Ectodermal cell (in vitro differentiated cells): Measurements from ENCODE around the gene MCL1.
"Not testable (repeated sequence)": the region's sequence is repeated elsewhere in the genome, so short reads cannot be mapped to it uniquely, and the experiment has no call there.

Experiments used
- H3K27ac ChIP-seq: 2 replicates; pipeline ENCODE4 v1.7.0; 2013; ENCODE audit warnings: mild to moderate bottlenecking, low read depth, low read length; ENCODE audit not compliant: insufficient read depth, poor library complexity, severe bottlenecking
- H3K27me3 ChIP-seq: 2 replicates; pipeline ENCODE4 v1.7.0; 2013; ENCODE audit warnings: mild to moderate bottlenecking, low read length; ENCODE audit not compliant: insufficient read depth, control insufficient read depth, poor library complexity, severe bottlenecking
- H3K36me3 ChIP-seq: one replicate; pipeline ENCODE4 v1.7.0; 2013; ENCODE audit warnings: low read length; ENCODE audit not compliant: control insufficient read depth, insufficient read depth
- H3K4me1 ChIP-seq: one replicate; pipeline ENCODE4 v1.7.0; 2013; ENCODE audit warnings: low read length; ENCODE audit not compliant: control insufficient read depth, insufficient read depth
- H3K4me3 ChIP-seq: 2 replicates; pipeline ENCODE4 v1.7.0; 2013; ENCODE audit warnings: low read depth, low read length, control low read depth; ENCODE audit not compliant: insufficient read depth
- H3K9me3 ChIP-seq: 2 replicates; pipeline ENCODE4 v1.7.0; 2013; ENCODE audit warnings: mild to moderate bottlenecking, low read length, moderate library complexity; ENCODE audit not compliant: control insufficient read depth
- WGBS, 2 experiments: methylation state at CpG; one replicate each; pipeline ENCODE4 v1.1.7; 2013; ENCODE audit warnings: missing lambda C conversion rate in 2 of 2; 5-methylcytosine and 5-hydroxymethylcytosine counted together

Gene MCL1

GRCh38 chr1:150603711-150604110 lies 24.3 kb upstream of the MCL1 start:
- Histone ChIP-seq H3K36me3 (no peaks in the 10 kb centered on the region), H3K4me1 (peaks cover 10% of the 10 kb centered on the region), H3K27me3 (no peaks in the 10 kb centered on the region), H3K9me3 (no peaks in the 10 kb centered on the region), H3K27ac (no peak overlapping the region), H3K4me3 (no peak overlapping the region)
- 78 to 79% methylated on average over 3 of the region's 3 CpGs for WGBS, 2 experiments

GRCh38 chr1:150602372-150602771 lies 23.0 kb upstream of the MCL1 start:
- H3K4me3 ChIP-seq, H3K27ac ChIP-seq, H3K36me3 ChIP-seq, H3K9me3 ChIP-seq, H3K4me1 ChIP-seq, H3K27me3 ChIP-seq: not testable (repeated sequence)
- 95 to 98% methylated on average over 11 of the region's 12 CpGs for WGBS, 2 experiments

GRCh38 chr1:150601540-150601939 lies 22.1 kb upstream of the MCL1 start:
- no peak overlapping the region for H3K27ac ChIP-seq
- H3K36me3 ChIP-seq: no peaks in the 10 kb centered on the region
- H3K4me3 ChIP-seq: no peak overlapping the region
- H3K4me1 ChIP-seq: peaks cover 10% of the 10 kb centered on the region
- no peaks in the 10 kb centered on the region for H3K27me3 ChIP-seq
- no peaks in the 10 kb centered on the region for H3K9me3 ChIP-seq

- not testable (repeated sequence) for H3K27ac ChIP-seq, H3K4me3 ChIP-seq, H3K27me3 ChIP-seq, H3K9me3 ChIP-seq, H3K4me1 ChIP-seq, H3K36me3 ChIP-seq
- WGBS, 2 experiments: 90 to 97% methylated on average over 4 of the region's 4 CpGs
Observed at GRCh38 chr1:150598346-150598745, 18.9 kb upstream of the MCL1 start.

GRCh38 chr1:150596976-150597375 lies 17.6 kb upstream of the MCL1 start:
- Histone ChIP-seq H3K4me3 (no peak overlapping the region), H3K36me3 (no peaks in the 10 kb centered on the region), H3K4me1 (no peaks in the 10 kb centered on the region), H3K27me3 (no peaks in the 10 kb centered on the region), H3K27ac (no peak overlapping the region), H3K9me3 (peaks cover 2% of the 10 kb centered on the region)
- WGBS, 2 experiments: 91 to 92% methylated on average over 3 of the region's 3 CpGs

- Histone ChIP-seq H3K9me3 (peaks cover 2% of the 10 kb centered on the region), H3K27me3 (no peaks in the 10 kb centered on the region), H3K27ac (no peak overlapping the region), H3K4me3 (no peak overlapping the region), H3K4me1 (no peaks in the 10 kb centered on the region), H3K36me3 (no peaks in the 10 kb centered on the region)
- WGBS, 2 experiments: 77 to 96% methylated on average over 7 of the region's 7 CpGs
Observed at GRCh38 chr1:150596095-150596892, 16.9 kb upstream of the MCL1 start.

GRCh38 chr1:150582371-150582770 lies 3.0 kb upstream of the MCL1 start:
- no peak overlapping the region for H3K4me3 ChIP-seq
- H3K36me3 ChIP-seq: no peaks in the 10 kb centered on the region
- no peak overlapping the region for H3K27ac ChIP-seq
- WGBS, 2 experiments: 93 to 100% methylated on average over 2 of the region's 2 CpGs
- no peaks in the 10 kb centered on the region for H3K27me3 ChIP-seq
- H3K9me3 ChIP-seq: no peaks in the 10 kb centered on the region
- no peaks in the 10 kb centered on the region for H3K4me1 ChIP-seq

- WGBS, 2 experiments: 97 to 99% methylated on average over 12 to 14 of the region's 14 CpGs
- H3K9me3 ChIP-seq, H3K4me1 ChIP-seq, H3K27ac ChIP-seq, H3K36me3 ChIP-seq, H3K4me3 ChIP-seq, H3K27me3 ChIP-seq: not testable (repeated sequence)
Observed at GRCh38 chr1:150581962-150582361, 2.6 kb upstream of the MCL1 start.

- H3K4me1 ChIP-seq, H3K36me3 ChIP-seq, H3K9me3 ChIP-seq, H3K4me3 ChIP-seq, H3K27me3 ChIP-seq, H3K27ac ChIP-seq: not testable (repeated sequence)
- 90 to 98% methylated on average over 7 of the region's 7 CpGs for WGBS, 2 experiments
Observed at GRCh38 chr1:150581437-150581836, 2.0 kb upstream of the MCL1 start.

GRCh38 chr1:150580966-150581365 lies 1.6 kb upstream of the MCL1 start:
- 94 to 97% methylated on average over 3 of the region's 3 CpGs for whole genome bisulfite sequencing, 2 experiments
- H3K9me3 ChIP-seq, H3K4me1 ChIP-seq, H3K4me3 ChIP-seq, H3K27ac ChIP-seq, H3K27me3 ChIP-seq: not testable (repeated sequence)
- peaks cover 12% of the 10 kb centered on the region for H3K36me3 ChIP-seq
